T follicular helper cell (primary cell): ENCODE data around the gene FHOD3.

Experiments
- DNase-seq: peaks from one replicate; pipeline ENCODE4 v3.0.0-alpha.2; 2020; ENCODE audit warnings: low read depth

FHOD3 gene

DNA sequence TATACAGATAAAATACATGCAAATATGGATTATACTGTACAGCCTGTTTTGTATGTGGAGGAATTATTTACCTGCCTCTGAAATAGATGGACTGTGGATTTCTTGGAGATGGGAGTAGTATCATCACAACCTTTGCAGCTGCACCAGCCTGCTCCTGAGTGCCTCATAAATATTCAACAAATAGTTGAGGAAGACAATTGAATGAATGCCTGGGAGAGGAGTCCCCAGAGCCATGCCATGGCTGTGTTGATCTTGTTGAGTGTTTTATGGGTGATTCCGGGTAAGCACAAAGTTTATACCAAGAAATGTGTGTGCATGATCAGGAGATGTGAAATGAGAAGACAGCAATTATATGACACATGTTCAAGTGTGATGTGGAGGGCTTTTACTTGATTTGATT lies 225.0 kb downstream of the FHOD3 start:
- DNase-seq, result no peak

DNA sequence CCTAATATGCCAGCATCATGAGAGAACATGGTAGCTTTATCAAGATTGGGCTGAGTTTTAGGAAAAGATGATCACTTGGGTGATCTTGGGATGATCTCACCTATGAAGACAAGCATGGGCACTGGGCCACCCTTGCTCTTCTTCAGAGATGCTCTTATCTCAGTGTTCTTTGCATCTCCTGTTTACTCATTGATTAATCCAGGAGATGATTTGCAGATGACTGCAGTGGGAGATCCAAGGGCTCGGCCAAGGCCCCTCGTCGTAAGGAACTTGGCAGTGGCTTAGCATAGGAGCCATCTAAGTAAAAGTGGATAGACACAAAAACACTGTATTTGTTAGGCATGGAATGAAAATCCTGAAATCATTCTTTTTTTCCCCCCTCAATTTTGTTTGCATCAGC lies 228.4 kb downstream of the FHOD3 start:
- no peak for DNase-seq

DNA sequence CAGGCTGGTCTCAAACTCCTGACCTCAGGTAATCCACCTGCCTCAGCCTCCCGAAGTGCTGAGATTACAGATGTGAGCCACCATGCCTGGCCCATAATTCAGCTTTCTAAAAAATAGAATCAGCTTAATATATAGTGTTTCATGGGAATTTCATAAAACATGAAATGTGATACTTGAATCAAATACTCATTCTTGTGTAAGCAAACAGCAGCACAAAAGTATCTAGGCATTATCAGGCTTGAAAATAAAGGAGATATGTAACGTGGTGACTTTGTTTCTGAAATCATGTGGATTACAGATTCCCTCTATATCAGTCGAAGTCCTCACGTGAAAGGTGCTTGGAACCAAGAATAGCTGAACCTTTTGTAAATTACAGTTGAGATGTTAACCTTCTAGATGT lies 229.1 kb downstream of the FHOD3 start:
- no peak for DNase-seq

DNA sequence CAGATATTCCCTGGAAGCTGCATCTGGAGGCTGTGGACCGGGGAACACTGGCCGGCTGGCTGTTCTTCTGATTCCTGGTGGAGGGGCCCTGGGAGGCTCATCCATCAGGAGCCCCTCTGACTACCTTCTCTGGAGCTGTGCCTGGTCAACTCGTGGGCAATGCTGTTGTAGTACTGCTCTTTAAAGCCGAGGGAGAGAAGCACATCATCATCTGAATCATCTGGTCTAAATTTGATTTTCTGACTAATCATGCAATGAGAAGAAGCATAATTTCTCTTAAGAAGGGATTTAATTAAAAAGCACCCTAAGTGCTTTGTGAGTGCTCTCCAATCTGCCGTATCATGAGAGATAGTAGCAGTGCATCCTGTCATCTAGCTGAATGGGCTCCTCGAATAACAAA lies 229.5 kb downstream of the FHOD3 start:
- no peak for DNase-seq

DNA sequence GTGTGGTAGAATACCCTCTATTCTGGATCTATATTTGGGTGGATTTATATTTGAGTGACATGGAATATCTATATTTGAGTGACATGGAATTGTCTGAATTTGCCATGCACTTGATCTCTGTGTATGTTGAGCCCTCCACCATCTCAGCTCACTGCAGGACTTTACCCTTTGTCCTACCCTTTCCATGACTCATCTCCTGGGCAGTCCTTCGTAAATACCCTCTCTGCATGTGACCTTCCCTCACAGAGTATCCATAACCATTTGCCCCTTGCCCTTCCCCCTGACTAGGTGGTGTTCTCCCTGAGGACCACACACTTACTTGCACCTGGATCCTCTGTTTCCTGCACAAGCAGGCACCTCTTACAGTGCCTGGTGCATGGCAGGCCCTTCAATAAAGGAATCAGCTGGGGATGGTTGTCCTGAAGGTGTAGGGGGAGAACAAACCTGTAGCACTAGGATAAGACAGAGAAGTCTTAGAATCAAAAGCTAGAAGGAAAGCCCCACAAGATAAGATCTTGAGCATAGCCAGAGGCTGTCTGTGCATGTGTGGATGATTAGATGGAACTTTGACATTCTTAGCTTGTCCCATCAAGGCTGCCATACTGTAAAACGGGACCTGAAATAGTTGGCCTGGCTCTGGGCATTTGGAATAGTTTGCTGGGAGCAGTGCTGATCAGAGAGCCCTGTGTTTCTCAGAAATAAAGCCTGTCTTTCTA lies 230.4 kb downstream of the FHOD3 start:
- DNase-seq, result no peak

DNA sequence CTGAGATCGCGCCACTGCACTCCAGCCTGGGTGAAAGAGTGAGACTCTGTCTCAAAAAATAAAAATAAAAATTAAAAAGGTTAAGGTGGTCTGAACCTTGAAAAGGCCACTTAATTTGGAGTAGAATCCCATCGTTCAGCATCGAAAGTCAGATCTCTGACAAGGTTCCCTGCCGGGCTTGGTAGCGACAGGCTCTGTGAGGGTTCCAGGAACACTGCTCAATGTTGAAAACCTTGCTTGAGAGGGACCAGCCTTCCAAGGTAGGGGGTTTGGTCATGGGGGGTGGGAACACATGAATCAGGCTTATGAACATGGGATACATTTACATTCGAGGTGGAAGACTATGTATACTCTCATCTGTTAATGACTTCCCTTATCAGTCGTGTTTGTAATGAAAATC lies 232.2 kb downstream of the FHOD3 start:
- no peak for DNase-seq

DNA sequence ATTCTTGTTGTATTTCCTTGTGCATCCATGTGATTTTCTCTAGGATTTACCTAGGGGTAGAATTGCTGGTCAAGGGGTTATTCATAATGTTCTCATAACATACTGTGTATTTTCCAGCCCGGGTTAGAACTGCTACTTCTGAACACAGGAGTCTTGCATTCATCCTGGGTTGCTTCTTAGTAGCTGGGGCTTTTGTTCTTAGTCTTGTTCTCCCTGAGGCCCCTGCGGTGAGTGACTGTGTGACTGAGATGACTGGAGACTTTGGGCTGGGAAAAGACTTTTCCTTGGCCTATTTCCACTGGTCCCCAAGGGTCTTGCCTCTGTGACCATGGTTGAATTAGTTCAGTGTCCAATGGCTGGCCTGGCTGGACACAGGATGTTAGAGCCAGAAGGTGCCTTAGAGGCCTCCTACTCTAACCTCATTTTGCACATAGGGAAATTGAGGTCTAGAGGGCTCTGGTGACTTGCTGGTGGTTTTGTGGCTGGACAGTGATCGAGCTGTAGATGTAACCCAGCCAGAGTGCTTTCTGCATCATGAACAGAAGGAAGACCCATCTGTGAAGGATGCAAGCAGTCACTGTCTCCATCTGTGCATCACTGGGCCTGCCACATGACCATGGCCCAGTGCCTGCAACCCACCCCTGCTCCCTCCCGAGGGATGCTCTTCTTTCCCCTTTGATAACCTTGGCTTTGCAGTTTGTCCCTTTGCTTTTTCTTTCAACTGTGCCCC lies 233.3 kb downstream of the FHOD3 start:
- no peak for DNase-seq

DNA sequence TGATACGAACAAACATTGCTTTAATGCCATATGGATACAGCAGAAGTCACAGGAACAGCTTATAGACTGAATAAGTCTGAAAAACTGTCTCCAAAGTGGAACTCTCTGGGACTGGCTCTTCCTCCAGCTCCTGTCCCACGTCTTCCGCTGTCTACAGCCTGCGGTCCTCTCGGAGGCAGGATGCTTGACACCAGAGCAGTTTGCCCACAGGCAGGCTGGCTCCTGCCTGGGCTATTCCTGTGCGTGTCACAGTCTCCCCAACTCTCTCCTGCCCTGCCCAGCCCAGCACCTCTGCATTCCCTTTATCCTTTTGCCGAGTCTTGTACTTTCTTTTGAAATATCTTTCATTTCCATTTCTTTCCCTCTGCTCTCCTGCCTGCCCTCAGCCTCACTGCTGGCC lies 234.1 kb downstream of the FHOD3 start:
- no peak for DNase-seq

DNA sequence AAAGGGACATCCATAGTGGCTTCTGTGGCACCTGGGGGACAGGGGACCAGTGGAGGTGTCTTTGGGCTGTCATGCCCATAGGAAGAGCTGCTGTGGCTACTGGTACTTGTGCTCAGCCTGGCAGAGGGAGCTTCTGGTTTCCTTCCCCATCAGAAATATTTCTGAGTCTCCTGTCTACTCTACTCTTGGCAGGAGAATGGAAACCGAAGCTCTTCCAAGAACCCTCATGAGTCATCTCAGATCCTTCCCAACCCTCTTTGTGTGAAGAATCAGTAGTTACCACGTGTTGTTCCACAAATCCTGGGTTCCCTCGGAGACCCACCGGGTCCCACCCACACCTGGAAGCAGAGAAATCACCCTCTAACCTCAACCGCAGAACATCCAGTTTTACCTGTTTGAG lies 234.9 kb downstream of the FHOD3 start:
- DNase-seq, result no peak

DNA sequence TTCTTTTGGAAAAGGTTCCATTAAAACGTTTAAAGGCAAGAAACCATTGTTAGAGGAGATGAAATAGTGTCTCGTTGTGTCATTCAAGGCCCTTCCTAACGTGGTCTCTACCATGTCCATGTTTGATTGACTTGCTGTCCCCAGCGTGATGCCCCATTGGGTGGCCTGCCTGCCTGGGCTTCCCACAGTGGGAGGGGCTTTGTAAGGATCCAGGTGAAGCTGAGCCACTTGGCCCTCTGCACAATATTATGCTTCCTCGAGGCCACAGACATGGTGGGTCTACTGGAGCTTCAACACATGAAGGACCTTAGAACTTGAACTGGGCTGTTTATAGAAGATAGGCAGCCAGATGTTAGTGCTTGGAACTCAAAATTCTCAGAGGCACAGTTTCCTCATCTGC lies 235.3 kb downstream of the FHOD3 start:
- DNase-seq, result no peak

DNA sequence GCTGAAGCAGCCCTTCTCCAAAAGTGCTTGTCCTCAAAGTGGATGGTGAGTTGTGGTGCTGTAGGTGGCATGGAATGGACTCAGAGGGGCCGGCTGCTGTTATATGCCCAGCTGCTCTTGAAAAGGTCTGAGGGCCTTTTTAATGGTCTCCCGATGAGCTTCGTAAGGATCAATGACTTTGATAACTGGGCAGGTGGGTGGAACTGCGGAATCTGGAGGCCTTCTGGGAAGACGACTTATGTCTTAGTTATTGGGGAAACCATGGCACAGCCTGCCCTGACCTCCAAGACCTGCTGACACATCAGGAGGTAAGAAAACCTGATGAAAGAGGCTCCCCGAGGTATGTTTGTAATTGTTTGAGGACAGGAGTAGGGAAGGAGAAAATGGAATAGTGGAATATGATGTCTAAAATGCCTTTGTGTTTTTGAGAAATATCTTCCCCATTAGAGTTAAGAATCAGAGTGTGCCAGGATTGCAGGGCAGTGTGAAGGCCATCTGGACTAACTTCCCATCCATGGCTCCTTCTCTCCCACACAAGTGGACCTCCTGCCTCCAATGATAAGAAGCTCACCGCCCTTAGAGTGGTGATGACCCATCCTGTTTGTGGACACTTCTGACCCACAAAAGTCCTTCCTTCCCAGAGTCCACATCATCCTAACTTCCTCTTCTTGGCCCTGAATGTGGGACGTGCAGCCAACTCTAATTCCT lies 236.1 kb downstream of the FHOD3 start:
- no peak for DNase-seq

DNA sequence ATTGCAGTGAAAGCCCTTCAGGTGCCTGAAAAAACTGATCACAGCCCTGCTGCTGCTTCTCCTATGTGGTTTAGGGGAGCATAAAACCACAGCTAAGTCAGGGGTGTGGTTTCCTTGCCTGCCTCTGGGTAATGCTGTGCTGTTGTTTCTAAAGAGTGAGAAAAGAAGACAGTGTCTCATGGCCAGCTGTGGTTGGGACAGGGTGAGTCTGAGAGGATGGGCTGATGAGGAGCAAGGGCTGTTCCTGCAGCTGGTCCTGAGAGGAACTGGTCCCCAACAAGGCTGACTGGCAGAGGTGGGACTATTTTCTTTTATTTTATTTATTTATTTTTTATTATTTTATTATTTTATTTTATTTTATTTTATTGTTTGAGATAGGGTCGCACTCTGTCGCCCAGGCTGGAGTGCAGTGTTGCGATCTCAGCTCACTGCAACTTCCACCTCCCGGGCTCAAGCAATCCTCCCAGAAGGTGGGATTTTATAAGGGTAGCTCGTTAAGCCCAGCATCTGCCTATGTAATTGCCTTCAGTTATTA lies 236.7 kb downstream of the FHOD3 start:
- no peak for DNase-seq

DNA sequence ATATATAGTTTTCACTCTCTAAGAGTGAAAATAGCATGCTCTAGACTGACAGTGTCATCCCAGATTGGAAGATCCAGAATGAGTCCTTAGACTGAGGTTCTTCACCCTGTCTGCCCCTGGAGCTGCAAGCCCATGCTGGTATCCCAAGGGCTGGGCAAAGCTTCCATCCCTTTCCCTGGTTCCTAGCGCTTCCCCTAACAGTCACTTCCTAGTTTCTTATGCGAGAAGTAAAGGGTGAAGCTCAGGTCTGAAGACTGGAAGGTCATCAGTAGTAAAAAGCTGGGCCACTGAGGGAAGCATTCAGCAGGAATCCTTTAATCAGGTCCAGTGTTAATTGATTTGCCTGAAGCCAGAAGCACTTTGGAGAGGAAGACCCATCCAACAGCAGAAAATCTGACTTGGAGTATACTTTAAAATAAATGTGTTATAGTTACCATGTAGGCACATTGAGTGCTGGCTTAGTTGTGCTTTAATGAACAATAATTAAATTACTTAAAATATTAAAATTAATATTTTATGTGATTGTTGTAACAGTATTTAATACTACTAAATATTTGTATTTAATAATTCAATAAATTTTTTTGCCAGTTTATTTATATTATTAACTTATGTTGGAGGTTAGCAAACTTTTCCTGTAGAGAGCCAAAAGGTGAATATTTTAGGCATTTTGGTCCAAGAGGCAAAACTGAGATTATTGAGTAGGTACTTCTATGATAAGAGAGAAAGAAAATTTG lies 237.9 kb downstream of the FHOD3 start:
- no peak for DNase-seq

DNA sequence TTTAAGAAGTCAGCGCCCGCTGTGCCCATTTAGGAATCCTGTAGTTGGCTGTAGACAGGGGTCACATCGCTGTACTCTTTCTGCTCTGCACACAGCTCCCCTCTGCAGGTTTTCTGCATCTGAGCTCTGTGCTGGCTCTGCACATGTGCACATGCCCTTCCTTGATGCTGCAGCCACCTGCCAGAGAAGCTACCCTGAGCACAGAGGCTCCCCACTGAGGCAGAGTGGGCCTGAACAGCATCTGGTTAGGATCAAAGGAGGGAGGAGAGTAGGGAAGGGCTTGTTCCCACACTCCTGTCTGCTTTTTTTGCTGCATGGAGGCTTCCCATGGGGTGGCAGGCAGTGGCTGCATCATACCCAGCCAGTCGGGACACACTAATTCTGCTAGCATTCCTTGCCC lies 238.9 kb downstream of the FHOD3 start:
- no peak for DNase-seq

DNA sequence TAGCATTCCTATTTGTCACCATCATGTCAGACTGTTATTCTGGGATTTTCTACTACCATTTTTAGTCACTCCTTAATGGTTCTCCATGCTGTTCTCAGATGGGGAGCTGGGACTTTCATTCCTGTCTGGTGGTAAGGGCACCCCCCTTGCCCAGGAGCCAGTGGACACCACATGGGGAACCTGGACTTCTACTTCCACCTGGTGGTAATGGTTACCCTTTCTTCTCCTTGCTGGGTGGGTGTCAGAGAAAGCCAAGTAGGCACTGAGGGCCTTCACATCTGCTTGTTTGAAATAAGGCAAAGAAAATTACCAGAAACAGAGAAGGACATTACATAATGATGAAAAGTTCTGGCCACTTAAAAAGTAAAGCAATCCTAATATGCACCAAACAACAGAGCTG lies 239.8 kb downstream of the FHOD3 start:
- no peak for DNase-seq

DNA sequence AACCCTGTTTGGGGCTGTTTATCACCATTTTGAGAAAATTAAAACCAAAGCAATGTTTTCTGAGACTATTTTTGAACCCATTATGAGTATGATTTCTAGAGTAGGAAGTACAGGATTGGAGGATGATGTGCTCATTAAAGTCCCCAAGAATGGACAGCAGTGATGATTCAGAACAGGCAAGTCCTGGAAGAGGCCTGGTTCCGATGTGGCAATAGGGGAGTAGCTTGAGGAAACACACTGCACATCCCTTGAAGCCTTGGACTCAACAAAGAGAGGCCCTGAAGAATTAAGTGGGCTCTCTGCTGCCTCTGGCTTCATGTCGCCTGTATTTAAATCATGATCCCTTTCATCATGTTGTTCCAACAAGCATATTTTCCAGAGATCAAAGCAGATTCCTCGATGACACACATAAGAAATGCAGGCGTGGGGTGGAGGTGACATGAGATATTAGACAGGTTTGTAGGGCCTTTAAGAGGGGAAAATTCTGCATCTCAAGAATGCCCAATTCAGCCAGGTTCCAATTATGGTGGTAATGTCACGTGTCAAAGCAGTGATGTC lies 242.2 kb downstream of the FHOD3 start:
- DNase-seq, result no peak

DNA sequence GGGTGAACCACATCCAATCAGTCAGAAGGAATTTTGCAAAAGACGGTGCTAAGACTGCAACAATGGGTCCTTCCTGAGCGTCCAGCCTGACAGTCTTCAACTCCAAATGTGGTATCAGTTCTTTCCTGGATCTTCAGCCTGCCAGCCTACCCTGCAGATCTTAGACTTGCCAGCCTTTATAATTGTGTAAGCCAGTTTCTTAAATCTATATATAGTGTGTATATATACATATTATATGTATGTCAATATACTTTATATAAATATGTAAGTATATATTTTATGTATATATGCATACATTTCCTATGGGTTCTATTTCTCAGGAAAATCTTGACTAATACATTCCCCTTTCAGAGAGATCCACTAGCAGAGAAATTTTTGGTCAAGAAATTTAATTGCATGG lies 245.5 kb downstream of the FHOD3 start:
- DNase-seq, result no peak

DNA sequence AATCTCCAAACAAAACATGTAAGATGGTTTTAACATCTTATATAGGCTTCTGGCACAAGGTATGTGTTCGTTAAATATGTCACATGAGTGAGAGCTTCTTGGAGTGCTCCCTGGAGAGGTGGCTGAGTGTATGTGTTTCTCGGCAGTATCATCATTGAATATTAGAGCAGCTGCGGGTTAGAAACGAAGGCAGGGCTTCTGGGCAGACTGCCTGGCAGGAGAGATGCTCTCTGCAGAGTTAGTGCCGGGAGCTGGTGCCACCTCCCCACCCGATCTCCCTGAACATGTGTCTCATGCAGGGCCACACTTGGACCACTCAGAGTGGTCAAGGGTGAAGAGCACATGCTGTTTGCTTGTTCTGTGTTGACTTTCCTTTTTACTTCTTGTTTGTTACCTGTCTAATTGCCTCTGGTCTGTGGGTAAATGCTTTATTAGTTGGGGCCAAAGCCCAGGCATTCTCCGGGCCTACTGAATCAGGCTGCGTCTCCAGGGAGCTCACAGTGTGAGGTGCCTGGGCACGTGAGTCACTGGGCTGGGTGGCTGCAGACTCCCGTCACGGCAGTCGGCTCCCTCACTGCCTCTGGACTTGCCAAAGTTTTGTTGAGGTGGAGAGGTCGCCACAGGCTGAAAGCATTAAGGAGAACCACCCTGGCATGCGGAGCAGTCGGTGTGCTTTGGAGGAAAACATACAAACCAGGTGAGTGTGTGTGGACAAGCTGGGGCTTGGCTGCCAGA lies 246.6 kb downstream of the FHOD3 start:
- DNase-seq, result no peak

DNA sequence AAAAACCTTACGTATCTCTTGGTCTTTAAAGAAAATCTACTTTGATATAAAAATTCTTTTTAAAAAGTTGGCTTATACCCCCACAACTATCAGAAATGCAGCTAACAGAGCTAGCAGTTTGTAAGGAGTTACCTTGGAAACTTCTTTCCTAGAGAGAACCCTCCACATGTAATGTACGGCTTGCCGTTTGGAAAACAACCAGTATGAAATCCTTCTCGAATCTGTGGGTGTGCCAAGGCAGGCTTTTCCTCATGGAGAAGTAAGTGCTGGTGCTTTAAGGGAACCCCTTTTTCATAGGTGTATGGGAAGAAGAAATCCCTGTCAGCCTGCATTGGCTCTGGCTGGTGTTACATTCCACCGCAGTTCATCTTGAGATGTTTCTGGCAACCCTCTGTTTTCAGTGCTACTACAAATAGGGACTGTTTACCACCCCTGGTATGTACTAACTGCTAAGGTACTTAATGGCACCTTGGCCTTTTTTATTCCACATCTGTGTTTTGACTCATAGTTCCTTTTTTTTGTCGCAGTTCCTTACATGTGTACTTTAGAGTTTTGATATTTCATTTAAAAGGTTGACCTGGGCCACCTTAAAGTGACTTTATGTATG lies 248.4 kb downstream of the FHOD3 start:
- no peak for DNase-seq

DNA sequence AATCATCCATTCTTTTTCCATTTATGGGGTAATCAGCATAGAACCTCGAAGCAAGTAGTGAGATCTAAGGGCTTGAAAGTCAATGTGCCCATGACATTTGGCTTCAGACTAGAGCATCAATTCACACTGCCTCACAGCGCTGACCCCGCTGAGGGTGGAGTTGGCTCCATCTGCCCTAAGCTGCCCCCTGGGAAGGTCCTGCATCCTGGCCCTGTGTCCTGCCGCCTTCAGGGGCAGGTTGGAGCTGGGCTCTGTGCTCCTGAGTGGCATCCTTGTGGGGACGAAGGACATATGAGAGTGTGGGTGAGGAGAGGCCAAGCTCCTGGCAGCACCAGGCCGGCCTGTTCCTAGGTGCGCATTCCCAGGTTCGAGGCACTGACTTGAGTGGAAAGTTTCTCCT lies 249.4 kb downstream of the FHOD3 start:
- DNase-seq, result no peak

DNA sequence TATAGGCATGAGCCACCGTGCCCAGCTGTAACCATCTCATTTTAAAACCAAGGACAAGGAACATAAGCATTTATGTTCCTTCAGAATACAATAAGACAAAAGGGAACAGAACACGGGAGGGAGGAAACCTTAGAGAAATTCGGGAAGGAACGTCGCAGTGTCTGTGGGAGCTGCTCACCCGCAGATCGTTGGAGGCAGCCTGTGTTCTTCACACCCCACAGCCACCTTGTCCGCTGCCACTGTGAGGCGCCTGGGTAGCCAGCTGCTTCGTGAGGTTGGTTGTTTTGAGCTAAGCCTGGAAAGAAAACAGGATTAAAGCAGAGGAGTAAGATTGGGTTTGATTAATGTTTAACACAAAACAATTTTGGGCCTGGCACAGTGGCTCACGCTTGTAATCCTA lies 250.0 kb downstream of the FHOD3 start:
- no peak for DNase-seq
